ENCODE data around the gene C7orf57.

C7orf57 gene

GRCh38 chr7:48009954-48010353 is 25.4 kb upstream of the C7orf57 start:
- no peak overlapping the region for H3K27ac Mint-ChIP-seq
- H3K4me1 Mint-ChIP-seq: peaks cover 16% of the 10 kb centered on the region in 2 donors
- DNase-seq (no peak), ATAC-seq (replicated peaks) (no peak)
- H3K4me3 Mint-ChIP-seq: no peak overlapping the region
- H3K9me3 Mint-ChIP-seq: no peaks in the 10 kb centered on the region
- no peaks in the 10 kb centered on the region for H3K36me3 Mint-ChIP-seq
- H3K27me3 Mint-ChIP-seq: peaks cover 0 to 4% of the 10 kb centered on the region in 2 donors

GRCh38 chr7:48011323-48011722 is 24.0 kb upstream of the C7orf57 start:
- no peak overlapping the region for H3K27ac Mint-ChIP-seq
- DNase-seq (no peak), ATAC-seq (replicated peaks) (peak; percentile 39 to 61)
- peaks cover 13 to 15% of the 10 kb centered on the region in 2 donors for H3K4me1 Mint-ChIP-seq
- no peak overlapping the region for H3K4me3 Mint-ChIP-seq
- peaks cover 5 to 12% of the 10 kb centered on the region in 2 donors for H3K27me3 Mint-ChIP-seq
- no peaks in the 10 kb centered on the region for H3K9me3 Mint-ChIP-seq
- no peaks in the 10 kb centered on the region for H3K36me3 Mint-ChIP-seq

GRCh38 chr7:48011951-48012350 is 23.4 kb upstream of the C7orf57 start:
- no peak overlapping the region for H3K27ac Mint-ChIP-seq
- no peak overlapping the region for H3K4me3 Mint-ChIP-seq
- DNase-seq: no peak

GRCh38 chr7:48016641-48017040 is 18.7 kb upstream of the C7orf57 start:
- Mint-ChIP-seq H3K27me3 (peaks cover 38 to 51% of the 10 kb centered on the region in 2 donors), H3K4me3 (no peak overlapping the region), H3K4me1 (peaks cover 2 to 3% of the 10 kb centered on the region in 2 donors), H3K9me3 (peaks cover 5 to 12% of the 10 kb centered on the region in 2 donors), H3K36me3 (no peaks in the 10 kb centered on the region), H3K27ac (no peak overlapping the region)
- DNase-seq: no peak
- ATAC-seq (replicated peaks): no peak

More at GRCh38 chr7:48011951-48012350, 23.4 kb upstream of the C7orf57 start:
- ATAC-seq (replicated peaks): no peak
- Mint-ChIP-seq H3K4me1 (peaks cover 13 to 15% of the 10 kb centered on the region in 2 donors), H3K27me3 (peaks cover 9 to 16% of the 10 kb centered on the region in 2 donors), H3K36me3 (no peaks in the 10 kb centered on the region), H3K9me3 (no peaks in the 10 kb centered on the region)

GRCh38 chr7:48017674-48018073 is 17.7 kb upstream of the C7orf57 start:
- no peak overlapping the region for H3K4me3 Mint-ChIP-seq
- H3K36me3 Mint-ChIP-seq: no peaks in the 10 kb centered on the region
- peaks cover 9 to 12% of the 10 kb centered on the region in 2 donors for H3K9me3 Mint-ChIP-seq
- no peak overlapping the region for H3K27ac Mint-ChIP-seq
- DNase-seq (no peak), ATAC-seq (replicated peaks) (no peak)
- no peaks in the 10 kb centered on the region for H3K4me1 Mint-ChIP-seq
- peaks cover 38 to 57% of the 10 kb centered on the region in 2 donors for H3K27me3 Mint-ChIP-seq

- no peak overlapping the region for H3K4me3 Mint-ChIP-seq
- H3K4me1 Mint-ChIP-seq: no peaks in the 10 kb centered on the region
- no peak for DNase-seq
- peaks cover 30 to 50% of the 10 kb centered on the region in 2 donors for H3K27me3 Mint-ChIP-seq
- no peaks in the 10 kb centered on the region for H3K36me3 Mint-ChIP-seq
- ATAC-seq (replicated peaks): no peak
- peaks cover 9 to 14% of the 10 kb centered on the region in 2 donors for H3K9me3 Mint-ChIP-seq
- no peak overlapping the region for H3K27ac Mint-ChIP-seq
Observed at GRCh38 chr7:48025624-48026023, 9.7 kb upstream of the C7orf57 start.

- Mint-ChIP-seq H3K27ac (no peak within 1 kb of the TSS), H3K27me3 (peaks cover 34 to 59% of the 10 kb centered on the region in 2 donors), H3K4me3 (no peak within 1 kb of the TSS), H3K9me3 (peaks cover 6 to 7% of the 10 kb centered on the region in 2 donors), H3K36me3 (no peaks in the 10 kb centered on the region), H3K4me1 (no peaks in the 10 kb centered on the region)
- DNase-seq (no peak), ATAC-seq (replicated peaks) (no peak)
Observed at GRCh38 chr7:48028938-48029337, 6.4 kb upstream of the C7orf57 start, which contains the start of gene SUN3. Gene SUN3, minus strand, starts transcription at chr7:48029107. Its CDS starts 169 bp downstream, at chr7:48028938.

- Mint-ChIP-seq H3K4me3 (no peak overlapping the region), H3K36me3 (no peaks in the 10 kb centered on the region), H3K27me3 (peaks cover 33 to 58% of the 10 kb centered on the region in 2 donors), H3K4me1 (peaks cover 6 to 7% of the 10 kb centered on the region in 2 donors), H3K9me3 (peaks cover 0 to 1% of the 10 kb centered on the region in 2 donors), H3K27ac (no peak overlapping the region)
- no peak for DNase-seq
- ATAC-seq (replicated peaks): no peak
Observed at GRCh38 chr7:48031111-48031510, 4.2 kb upstream of the C7orf57 start.

- no peak for ATAC-seq (replicated peaks)
- Mint-ChIP-seq H3K9me3 (peaks cover 0 to 1% of the 10 kb centered on the region in 2 donors), H3K4me1 (peaks cover 7% of the 10 kb centered on the region in 2 donors), H3K27me3 (peaks cover 48 to 73% of the 10 kb centered on the region in 2 donors), H3K4me3 (no peak overlapping the region), H3K36me3 (no peaks in the 10 kb centered on the region), H3K27ac (no peak overlapping the region)
- no peak for DNase-seq
Observed at GRCh38 chr7:48033922-48034321, 1.4 kb upstream of the C7orf57 start.

- H3K27ac Mint-ChIP-seq: peak overlapping the region; percentile 84
- no peaks in the 10 kb centered on the region for H3K36me3 Mint-ChIP-seq
- peak in 1 of 2 donors; percentile 27 for ATAC-seq (replicated peaks)
- peak overlapping the region; percentile 74 to 81 for H3K4me3 Mint-ChIP-seq
- H3K4me1 Mint-ChIP-seq: peaks cover 7% of the 10 kb centered on the region in 2 donors
- peaks cover 0 to 1% of the 10 kb centered on the region in 2 donors for H3K9me3 Mint-ChIP-seq
- DNase-seq: no peak
- peaks cover 35 to 53% of the 10 kb centered on the region in 2 donors for H3K27me3 Mint-ChIP-seq
Observed at GRCh38 chr7:48035967-48036478, 680 bp downstream of the C7orf57 start.

GRCh38 chr7:48038815-48039506 is 3.6 kb downstream of the C7orf57 start:
- H3K27me3 Mint-ChIP-seq: peaks cover 24 to 38% of the 10 kb centered on the region in 2 donors
- peaks cover 7% of the 10 kb centered on the region in 2 donors for H3K4me1 Mint-ChIP-seq
- no peaks in the 10 kb centered on the region for H3K36me3 Mint-ChIP-seq
- ATAC-seq (replicated peaks) (no peak), DNase-seq (no peak)
- no peak overlapping the region for H3K27ac Mint-ChIP-seq
- H3K4me3 Mint-ChIP-seq: no peak overlapping the region
- no peaks in the 10 kb centered on the region for H3K9me3 Mint-ChIP-seq

GRCh38 chr7:48040944-48041652 is 5.8 kb downstream of the C7orf57 start:
- no peak overlapping the region for H3K27ac Mint-ChIP-seq
- no peak overlapping the region for H3K4me3 Mint-ChIP-seq
- DNase-seq (no peak), ATAC-seq (replicated peaks) (no peak)
- peaks cover 27 to 39% of the 10 kb centered on the region in 2 donors for H3K27me3 Mint-ChIP-seq
- peaks cover 0 to 2% of the 10 kb centered on the region in 2 donors for H3K4me1 Mint-ChIP-seq
- H3K9me3 Mint-ChIP-seq: no peaks in the 10 kb centered on the region
- no peaks in the 10 kb centered on the region for H3K36me3 Mint-ChIP-seq

- DNase-seq: no peak
- Mint-ChIP-seq H3K36me3 (no peaks in the 10 kb centered on the region), H3K4me1 (peaks cover 0 to 4% of the 10 kb centered on the region in 2 donors), H3K27me3 (peaks cover 22 to 39% of the 10 kb centered on the region in 2 donors), H3K27ac (no peak overlapping the region), H3K9me3 (no peaks in the 10 kb centered on the region), H3K4me3 (no peak overlapping the region)
- no peak for ATAC-seq (replicated peaks)
Observed at GRCh38 chr7:48041653-48041970, 6.3 kb downstream of the C7orf57 start.

GRCh38 chr7:48042216-48042615 is 6.9 kb downstream of the C7orf57 start:
- H3K36me3 Mint-ChIP-seq: no peaks in the 10 kb centered on the region
- H3K27me3 Mint-ChIP-seq: peaks cover 16 to 33% of the 10 kb centered on the region in 2 donors
- no peak overlapping the region for H3K27ac Mint-ChIP-seq
- DNase-seq (no peak), ATAC-seq (replicated peaks) (no peak)
- no peaks in the 10 kb centered on the region for H3K9me3 Mint-ChIP-seq
- H3K4me1 Mint-ChIP-seq: peaks cover 0 to 4% of the 10 kb centered on the region in 2 donors
- H3K4me3 Mint-ChIP-seq: no peak overlapping the region
